ENCODE data around the gene NRG2. TPM values are rescaled to one million over a fixed set of nuclear protein-coding genes. Genes with fewer than 3 reads are reported as not detected.

Gene NRG2
- total and polyA plus RNA-seq, 7 donors, result 0.42 to 19.6 (median 3.5) TPM

GRCh38 chr5:139893873-139894272, 149.2 kb downstream of the NRG2 start:
- ATAC-seq (no peak), DNase-seq (no peak)
- H3K36me3 ChIP-seq (ENCODE audit: insufficient read depth in 1 of 2, low read depth in 1 of 2), result no peaks in the 10 kb centered on the region
- H3K4me3 ChIP-seq, result no peak overlapping the region
- no peak for TF ChIP-seq CTCF (IDR thresholded peaks at IDR 0.05)
- no peaks in the 10 kb centered on the region for H3K27me3 ChIP-seq (ENCODE audit: insufficient read depth in 3 of 3, low read length in 2 of 3)
- intact Hi-C loops (cut with DNase I), result no loop called here
- H3K9me3 ChIP-seq, result no peaks in the 10 kb centered on the region
- peaks cover 16% of the 10 kb centered on the region for H3K4me1 ChIP-seq
- H3K27ac ChIP-seq, result no peak overlapping the region
- 83 to 88% (median 87%) methylated on average over 9 of the region's 9 CpGs for WGBS, 3 donors

GRCh38 chr5:139889410-139889809, 153.7 kb downstream of the NRG2 start:
- 94 to 97% (median 95%) methylated on average over 2 of the region's 2 CpGs for WGBS, 3 donors
- intact Hi-C loops (cut with DNase I), result no loop called here
- no peak for DNase-seq
- no peak for TF ChIP-seq CTCF (IDR thresholded peaks at IDR 0.05)
- no peak overlapping the region for H3K4me3 ChIP-seq
- no peak for ATAC-seq
- H3K27me3 ChIP-seq (ENCODE audit: insufficient read depth in 3 of 3, low read length in 2 of 3), result no peaks in the 10 kb centered on the region
- H3K9me3 ChIP-seq, result no peaks in the 10 kb centered on the region
- H3K27ac ChIP-seq, result no peak overlapping the region
- peaks cover 7% of the 10 kb centered on the region for H3K4me1 ChIP-seq
- H3K36me3 ChIP-seq (ENCODE audit: insufficient read depth in 1 of 2, low read depth in 1 of 2), result peaks cover 0 to 19% of the 10 kb centered on the region in 2 donors

- no peak overlapping the region for H3K27ac ChIP-seq
- no peak for TF ChIP-seq CTCF (IDR thresholded peaks at IDR 0.05)
- DNase-seq, result no peak
- H3K27me3 ChIP-seq (ENCODE audit: insufficient read depth in 3 of 3, low read length in 2 of 3), result no peaks in the 10 kb centered on the region
- 80 to 84% (median 84%) methylated on average over 4 of the region's 4 CpGs for WGBS, 3 donors
- intact Hi-C loops (cut with DNase I), result no loop called here
- H3K36me3 ChIP-seq (ENCODE audit: insufficient read depth in 1 of 2, low read depth in 1 of 2), result peaks cover 0 to 19% of the 10 kb centered on the region in 2 donors
- no peak overlapping the region for H3K4me3 ChIP-seq
- no peaks in the 10 kb centered on the region for H3K9me3 ChIP-seq
- H3K4me1 ChIP-seq, result peaks cover 14% of the 10 kb centered on the region
- ATAC-seq, result no peak
These were observed 154.7 kb downstream of the NRG2 start for GRCh38 chr5:139888370-139888769.

GRCh38 chr5:139886213-139886612, 156.9 kb downstream of the NRG2 start:
- intact Hi-C loops (cut with DNase I), result no loop called here
- no peaks in the 10 kb centered on the region for H3K27me3 ChIP-seq (ENCODE audit: insufficient read depth in 3 of 3, low read length in 2 of 3)
- 84 to 89% (median 84%) methylated on average over 2 of the region's 2 CpGs for WGBS, 3 donors
- TF ChIP-seq CTCF (IDR thresholded peaks at IDR 0.05), result no peak
- no peak overlapping the region for H3K4me3 ChIP-seq
- peaks cover 0 to 19% of the 10 kb centered on the region in 2 donors for H3K36me3 ChIP-seq (ENCODE audit: insufficient read depth in 1 of 2, low read depth in 1 of 2)
- peaks cover 16% of the 10 kb centered on the region for H3K4me1 ChIP-seq
- H3K9me3 ChIP-seq, result no peaks in the 10 kb centered on the region
- ATAC-seq (no peak), DNase-seq (no peak)
- H3K27ac ChIP-seq, result no peak overlapping the region

- peaks cover 0 to 19% of the 10 kb centered on the region in 2 donors for H3K36me3 ChIP-seq (ENCODE audit: insufficient read depth in 1 of 2, low read depth in 1 of 2)
- no peak overlapping the region for H3K4me3 ChIP-seq
- no peak overlapping the region for H3K27ac ChIP-seq
- H3K9me3 ChIP-seq, result no peaks in the 10 kb centered on the region
- H3K4me1 ChIP-seq, result peaks cover 16% of the 10 kb centered on the region
- ATAC-seq (no peak), DNase-seq (no peak)
- intact Hi-C loops (cut with DNase I), result no loop called here
- WGBS, 3 donors, result 97 to 99% (median 99%) methylated on average over 4 of the region's 4 CpGs
- H3K27me3 ChIP-seq (ENCODE audit: insufficient read depth in 3 of 3, low read length in 2 of 3), result no peaks in the 10 kb centered on the region
- no peak for TF ChIP-seq CTCF (IDR thresholded peaks at IDR 0.05)
These were observed 157.3 kb downstream of the NRG2 start for GRCh38 chr5:139885857-139886208.

All from psoas muscle (tissue), 8 donors.